Measurements from ENCODE around the gene HAUS5.
"Not testable (repeated sequence)": the region's sequence is repeated elsewhere in the genome, so short reads cannot be mapped to it uniquely, and the experiment has no call there.

HAUS5 gene

GRCh38 chr19:35644987-35645679 is 32.6 kb downstream of the HAUS5 start:
- no peak for DNase-seq (ENCODE audit: extremely low read depth, low read depth)
- no peak for TF ChIP-seq CTCF (IDR thresholded peaks at IDR 0.05; ENCODE audit: low read depth, low read length, missing control alignments)
- H3K4me3 ChIP-seq (replicated peaks; ENCODE audit: low read depth, low read length): peak overlapping the region; percentile 49

GRCh38 chr19:35645680-35646511 is 33.4 kb downstream of the HAUS5 start:
- DNase-seq (ENCODE audit: extremely low read depth, low read depth): no peak
- no peak for TF ChIP-seq CTCF (IDR thresholded peaks at IDR 0.05; ENCODE audit: low read depth, low read length, missing control alignments)
- H3K4me3 ChIP-seq (replicated peaks; ENCODE audit: low read depth, low read length): no peak overlapping the region

- peak within 1 kb of the TSS; percentile 90 for H3K4me3 ChIP-seq (replicated peaks; ENCODE audit: low read depth, low read length)
- DNase-seq (ENCODE audit: extremely low read depth, low read depth): peak; percentile 95
- no peak for TF ChIP-seq CTCF (IDR thresholded peaks at IDR 0.05; ENCODE audit: low read depth, low read length, missing control alignments)
Measured at GRCh38 chr19:35648017-35648961, 35.8 kb downstream of the HAUS5 start, which contains the start of gene COX6B1. COX6B1 (plus strand) TSS chr19:35648323; CDS start chr19:35651244, 2,921 bp downstream.

GRCh38 chr19:35650581-35650980 is 38.0 kb downstream of the HAUS5 start:
- no peak overlapping the region for H3K4me3 ChIP-seq (replicated peaks; ENCODE audit: low read depth, low read length)
- DNase-seq (ENCODE audit: extremely low read depth, low read depth): no peak
- no peak for TF ChIP-seq CTCF (IDR thresholded peaks at IDR 0.05; ENCODE audit: low read depth, low read length, missing control alignments)

GRCh38 chr19:35654828-35655227 is 42.3 kb downstream of the HAUS5 start:
- DNase-seq (ENCODE audit: extremely low read depth, low read depth); H3K4me3 ChIP-seq (replicated peaks; ENCODE audit: low read depth, low read length): not testable (repeated sequence)

GRCh38 chr19:35655600-35655999 is 43.1 kb downstream of the HAUS5 start:
- TF ChIP-seq CTCF (IDR thresholded peaks at IDR 0.05; ENCODE audit: low read depth, low read length, missing control alignments): no peak
- DNase-seq (ENCODE audit: extremely low read depth, low read depth): no peak
- H3K4me3 ChIP-seq (replicated peaks; ENCODE audit: low read depth, low read length): no peak overlapping the region

Data from HFF-Myc (cell line).